ENCODE results near the gene DDX28. TPM values are rescaled to one million over a fixed set of nuclear protein-coding genes. Genes with fewer than 3 reads are reported as not detected.

DDX28 gene
- total and polyA plus RNA-seq, 11 donors = 4.4 to 11.9 (median 8.8) TPM

GRCh38 chr16:68055395-68055794 lies 32.4 kb upstream of the DDX28 start:
- WGBS, 4 donors = 91 to 94% (median 93%) methylated on average over 3 of the region's 3 CpGs
- H3K36me3 ChIP-seq = peaks cover 0 to 74% (median 54%) of the 10 kb centered on the region in 9 donors

GRCh38 chr16:68049449-68049848 lies 26.4 kb upstream of the DDX28 start:
- no peak overlapping the region for H3K4me3 ChIP-seq
- TF ChIP-seq POLR2A (IDR thresholded peaks at IDR 0.05) = no peak
- TF ChIP-seq CTCF (IDR thresholded peaks at IDR 0.05) = no peak
- H3K9me3 ChIP-seq = no peaks in the 10 kb centered on the region
- no peak overlapping the region for H3K27ac ChIP-seq
- intact Hi-C loops (cut with DNase I) = loop anchor here in 6 of 10 donors (10.0 kb wide), 5 partner anchors 55 to 525 kb away; partner anchors contain the start of genes DPEP2 (in 2 of the 6), NRN1L (in 1 of the 6) and RIPOR1 (in 1 of the 6)
- no peak for DNase-seq
- ATAC-seq = no peak
- H3K36me3 ChIP-seq = peaks cover 0 to 60% (median 39%) of the 10 kb centered on the region in 9 donors
- WGBS, 4 donors = 94 to 100% (median 96%) methylated on average over 2 of the region's 2 CpGs
- H3K4me1 ChIP-seq = peaks cover 0 to 2% (median 0%) of the 10 kb centered on the region in 12 donors
- H3K27me3 ChIP-seq = no peaks in the 10 kb centered on the region

More at GRCh38 chr16:68055395-68055794, 32.4 kb upstream of the DDX28 start:
- Histone ChIP-seq H3K4me1 (peaks cover 0 to 18% (median 1%) of the 10 kb centered on the region in 12 donors), H3K9me3 (no peaks in the 10 kb centered on the region), H3K27me3 (no peaks in the 10 kb centered on the region), H3K27ac (no peak overlapping the region), H3K4me3 (no peak overlapping the region)
- no peak for ATAC-seq
- intact Hi-C loops (cut with DNase I) = loop anchor here in 1 of 10 donors (10.0 kb wide), 1 partner anchor 381 kb away; no protein-coding TSS in a partner anchor
- TF ChIP-seq CTCF (IDR thresholded peaks at IDR 0.05) (no peak), POLR2A (IDR thresholded peaks at IDR 0.05) (no peak)
- no peak for DNase-seq

GRCh38 chr16:68047987-68048386 lies 25.0 kb upstream of the DDX28 start:
- TF ChIP-seq POLR2A (IDR thresholded peaks at IDR 0.05) = no peak
- no peak for TF ChIP-seq CTCF (IDR thresholded peaks at IDR 0.05)
- ATAC-seq (peak in 1 of 4 donors; percentile 30), DNase-seq (no peak)
- Histone ChIP-seq H3K9me3 (no peaks in the 10 kb centered on the region), H3K27ac (peak overlapping the region in 6 of 12 donors; percentile 1 to 48 (median 24)), H3K4me1 (peaks cover 0 to 2% (median 0%) of the 10 kb centered on the region in 12 donors), H3K4me3 (no peak overlapping the region), H3K36me3 (peaks cover 0 to 52% (median 26%) of the 10 kb centered on the region in 9 donors), H3K27me3 (no peaks in the 10 kb centered on the region)
- WGBS, 4 donors = 59 to 79% (median 70%) methylated on average over 2 of the region's 2 CpGs
- intact Hi-C loops (cut with DNase I) = loop anchor here in 6 of 10 donors (10.0 kb wide), 5 partner anchors 53 to 523 kb away; partner anchors contain the start of genes DPEP2 (in 2 of the 6), NRN1L (in 1 of the 6) and RIPOR1 (in 1 of the 6)

- H3K27ac ChIP-seq = no peak overlapping the region
- TF ChIP-seq POLR2A (IDR thresholded peaks at IDR 0.05) (no peak), CTCF (IDR thresholded peaks at IDR 0.05) (no peak)
- no peaks in the 10 kb centered on the region for H3K27me3 ChIP-seq
- no peak for ATAC-seq
- 91 to 93% (median 92%) methylated on average over 7 of the region's 7 CpGs for WGBS, 4 donors
- no peaks in the 10 kb centered on the region for H3K9me3 ChIP-seq
- H3K4me3 ChIP-seq = no peak overlapping the region
- peaks cover 0 to 50% (median 13%) of the 10 kb centered on the region in 9 donors for H3K36me3 ChIP-seq
- no peak for DNase-seq
- intact Hi-C loops (cut with DNase I) = loop anchor here in 6 of 10 donors (10.0 kb wide), 5 partner anchors 51 to 521 kb away; partner anchors contain the start of genes DPEP2 (in 2 of the 6), NRN1L (in 1 of the 6) and RIPOR1 (in 1 of the 6)
- peaks cover 0 to 15% (median 0%) of the 10 kb centered on the region in 12 donors for H3K4me1 ChIP-seq
Measured at GRCh38 chr16:68046106-68046505, 23.1 kb upstream of the DDX28 start.
